SK-N-SH (cell line): Measurements from ENCODE around the gene ZXDC. TPM values are rescaled to one million over a fixed set of nuclear protein-coding genes. Genes with fewer than 3 reads are reported as not detected.

Experiments
- CTCF ChIA-PET: fragments of 300-600, 350-600 bp; formaldehyde crosslinking; extraction: SDS; loops from one replicate; lab custom pipeline; 2021; lab: Yijun Ruan, JAX
- POLR2A ChIA-PET: fragments of 350-600 bp; sonication (Branson Sonifier 250); formaldehyde crosslinking; extraction: SDS; loops from one replicate; lab custom pipeline; 2020; ENCODE audit warnings: antibody characterized with exemption, inconsistent platforms; lab: Yijun Ruan, JAX
- DNase-seq: peaks from one replicate; pipeline ENCODE4 v3.0.0; 2012
- H2AFZ ChIP-seq: fragments of 200-600 bp; sonication (generic); 2 replicates; pipeline ENCODE4 v1.8.1; 2016; ENCODE audit warnings: antibody characterized with exemption, mild to moderate bottlenecking, low read depth
- H3F3A ChIP-seq: fragments of 200-600 bp; sonication (generic); replicated peaks from 2 replicates; pipeline ENCODE3; 2016; ENCODE audit warnings: antibody characterized with exemption, mild to moderate bottlenecking; ENCODE audit not compliant: insufficient read depth
- H3K27ac ChIP-seq, 2 experiments: fragments of 200-500 bp in 1 of 2; fragments of 200-600 bp in 1 of 2; sonication (Bioruptor generic) in 1 of 2; sonication (generic), shearing (Covaris generic) in 1 of 2; 2 replicates each; pipeline versions ENCODE4 v1.5.1 to v1.6.1; 2014 to 2016; ENCODE audit warnings: low read depth in 2 of 2, inconsistent platforms in 1 of 2, low read length in 1 of 2, mild to moderate bottlenecking in 1 of 2, mixed read lengths in 1 of 2
- H3K27me3 ChIP-seq: fragments of 200-600 bp; sonication (generic), shearing (Covaris generic); 2 replicates; pipeline ENCODE4 v1.6.1; 2016; ENCODE audit warnings: mixed run types; ENCODE audit not compliant: insufficient read depth
- H3K36me3 ChIP-seq, 2 experiments: fragments of 200-500 bp in 1 of 2; fragments of 200-600 bp in 1 of 2; sonication (Bioruptor generic) in 1 of 2; sonication (generic) in 1 of 2; replicated peaks in 1 of 2; 2 replicates each; pipeline versions ENCODE3 to v1.5.1; 2014 to 2016; ENCODE audit warnings: low read length in 1 of 2, mild to moderate bottlenecking in 1 of 2; ENCODE audit not compliant: insufficient read depth in 2 of 2, control insufficient read depth in 1 of 2
- H3K4me1 ChIP-seq, 2 experiments: fragments of 200-500 bp in 1 of 2; fragments of 200-600 bp in 1 of 2; sonication (Bioruptor generic) in 1 of 2; sonication (generic), shearing (Covaris generic) in 1 of 2; 2 replicates each; pipeline versions ENCODE4 v1.5.1 to v1.6.1; 2014 to 2016; ENCODE audit warnings: low read depth in 1 of 2, low read length in 1 of 2, mixed run types in 1 of 2; ENCODE audit not compliant: insufficient read depth in 2 of 2, control insufficient read depth in 1 of 2
- H3K4me2 ChIP-seq: fragments of 200-600 bp; sonication (generic), shearing (Covaris generic); 2 replicates; pipeline ENCODE4 v1.6.1; 2017; ENCODE audit warnings: mixed run types
- H3K4me3 ChIP-seq, 2 experiments: fragments of 200-500 bp in 1 of 2; fragments of 200-600 bp in 1 of 2; sonication (Bioruptor generic) in 1 of 2; sonication (generic), shearing (Covaris generic) in 1 of 2; 2 replicates each; pipeline versions ENCODE4 v1.5.1 to v1.8.1; 2014 to 2016; ENCODE audit warnings: low read depth in 2 of 2, inconsistent platforms in 1 of 2, low read length in 1 of 2, mild to moderate bottlenecking in 1 of 2, mixed read lengths in 1 of 2, moderate library complexity in 1 of 2
- H3K79me2 ChIP-seq: fragments of 200-600 bp; sonication (generic); 2 replicates; pipeline ENCODE4 v1.8.1; 2017; ENCODE audit warnings: mild to moderate bottlenecking; ENCODE audit not compliant: insufficient read depth
- H3K9ac ChIP-seq: fragments of 200-600 bp; sonication (generic); 2 replicates; pipeline ENCODE4 v1.6.1; 2017; ENCODE audit warnings: mixed run types
- H3K9me2 ChIP-seq: fragments of 200-600 bp; sonication (generic); 2 replicates; pipeline ENCODE4 v1.6.1; 2017; ENCODE audit warnings: mixed run types
- H3K9me3 ChIP-seq: fragments of 200-600 bp; sonication (generic); 2 replicates; pipeline ENCODE4 v1.6.1; 2017; ENCODE audit warnings: mixed run types, mild to moderate bottlenecking, moderate library complexity
- H4K20me1 ChIP-seq: fragments of 200-600 bp; sonication (generic); 2 replicates; pipeline ENCODE4 v1.6.1; 2017; ENCODE audit warnings: mild to moderate bottlenecking, mixed run types; ENCODE audit not compliant: insufficient read depth
- CHD2 ChIP-seq: fragments of 150-350 bp; IDR thresholded peaks from 2 replicates; pipeline ENCODE4 v1.6.1; 2018; ENCODE audit warnings: low read length; ENCODE audit not compliant: partially characterized antibody
- FOSL2 ChIP-seq: IDR thresholded peaks from 2 replicates; pipeline ENCODE4 v1.4.0; 2012; ENCODE audit warnings: low read depth, mild to moderate bottlenecking, moderate library complexity, borderline replicate concordance
- GABPA ChIP-seq: IDR thresholded peaks from 2 replicates; pipeline ENCODE4 v1.4.0; 2012; ENCODE audit warnings: low read depth, mild to moderate bottlenecking
- MAX ChIP-seq: IDR thresholded peaks from 2 replicates; pipeline ENCODE4 v1.4.0; 2012; ENCODE audit warnings: low read depth
- MEF2A ChIP-seq: IDR thresholded peaks from 2 replicates; pipeline ENCODE4 v1.4.0; 2012; ENCODE audit warnings: low read depth, borderline replicate concordance
- NFIC ChIP-seq: IDR thresholded peaks from 2 replicates; pipeline ENCODE4 v1.4.0; 2012; ENCODE audit warnings: borderline replicate concordance
- PBX3 ChIP-seq: IDR thresholded peaks from 2 replicates; pipeline ENCODE4; 2012
- POLR2AphosphoS5 ChIP-seq: IDR thresholded peaks from 2 replicates; pipeline ENCODE4 v1.6.1; 2012; ENCODE audit warnings: low read depth, low read length
- SIN3A ChIP-seq: IDR thresholded peaks from 2 replicates; pipeline ENCODE4 v1.6.1; 2012; ENCODE audit warnings: low read depth, mild to moderate bottlenecking, low read length, moderate library complexity, borderline replicate concordance
- SMC3 ChIP-seq: IDR thresholded peaks from 2 replicates; pipeline ENCODE4 v1.6.1; 2012; ENCODE audit warnings: low read depth, low read length, improper control_type of control experiment
- TAF1 ChIP-seq: IDR thresholded peaks from 2 replicates; pipeline ENCODE4 v1.6.1; 2012; ENCODE audit warnings: low read depth, mild to moderate bottlenecking, low read length, moderate library complexity, borderline replicate concordance
- TEAD4 ChIP-seq: IDR thresholded peaks from 2 replicates; pipeline ENCODE4 v1.4.0; 2012; ENCODE audit warnings: mild to moderate bottlenecking, borderline replicate concordance; ENCODE audit not compliant: insufficient read depth
- USF2 ChIP-seq: fragments of 150-350 bp; IDR thresholded peaks from 2 replicates; pipeline ENCODE4 v1.6.1; 2017; ENCODE audit warnings: antibody characterized with exemption, low read length, low read depth, borderline replicate concordance
- YY1 ChIP-seq: IDR thresholded peaks from 2 replicates; pipeline ENCODE4 v1.4.0; 2012; ENCODE audit warnings: low read depth, mild to moderate bottlenecking
- WGBS: methylation state at CpG from one replicate; pipeline ENCODE4 v1.1.6; 2017; ENCODE audit warnings: low lambda C conversion rate; 5-methylcytosine and 5-hydroxymethylcytosine counted together
- polyA plus RNA-seq, 3 experiments: library from polyadenylated mRNA; depleted of rRNA; stranded (reverse); fragments of >200 nt; gene quantifications; 2 replicates each; pipeline ENCODE4 v1.2.3, GENCODE V29; 2012

Gene ZXDC
- polyA plus RNA-seq, 1 of the 3 experiments (the other 2 are of a cell fraction) = 8.5 TPM

- Histone ChIP-seq H3K4me3 (no peak overlapping the region), H3K4me1 (peaks cover 0 to 19% of the 10 kb centered on the region in 2 experiments; a peak in 1 of 4 replicates), H3K4me2 (no peak overlapping the region), H3K9me2 (no peaks in the 10 kb centered on the region), H3K27me3 (no peaks in the 10 kb centered on the region), H3K9me3 (no peaks in the 10 kb centered on the region), H3K79me2 (no peaks in the 10 kb centered on the region), H3K9ac (no peak overlapping the region), H4K20me1 (no peaks in the 10 kb centered on the region), H3F3A (no peaks in the 10 kb centered on the region), H3K27ac (no peak overlapping the region), H3K36me3 (peaks cover 4 to 15% of the 10 kb centered on the region in 2 experiments), H2AFZ (no peak overlapping the region)
- DNase-seq = no peak
- ChIA-PET POLR2A (no interaction called here), CTCF (interaction anchor here (1.6 kb wide), 1 partner anchor 311 kb away, joined by 4 read pairs; no protein-coding TSS in a partner anchor)
- 96% methylated on average over 4 of the region's 5 CpGs for WGBS
- TF ChIP-seq NFIC (no peak), POLR2AphosphoS5 (no peak), CHD2 (no peak), MAX (no peak), MEF2A (no peak), USF2 (no peak), GABPA (no peak), TEAD4 (no peak), FOSL2 (no peak), YY1 (no peak), TAF1 (no peak), PBX3 (no peak)
These were observed 30.2 kb downstream of the ZXDC start for GRCh38 chr3:126445506-126445905.

- peaks cover 4 to 9% of the 10 kb centered on the region in 2 experiments for H3K36me3 ChIP-seq
- TF ChIP-seq YY1 (no peak), SMC3 (no peak), SIN3A (no peak), POLR2AphosphoS5 (no peak)
- no peaks in the 10 kb centered on the region for H3K27me3 ChIP-seq
- H4K20me1 ChIP-seq = no peaks in the 10 kb centered on the region
- POLR2A ChIA-PET = no interaction called here
- peaks cover 0 to 19% of the 10 kb centered on the region in 2 experiments; a peak in 1 of 4 replicates for H3K4me1 ChIP-seq
- H3K9ac ChIP-seq = no peak overlapping the region
- 100% methylated on average over 3 of the region's 3 CpGs for whole genome bisulfite sequencing
- DNase-seq = no peak
- no peaks in the 10 kb centered on the region for H3F3A ChIP-seq
- no peak overlapping the region for H3K27ac ChIP-seq
- H3K4me2 ChIP-seq = no peak overlapping the region
- no peaks in the 10 kb centered on the region for H3K9me2 ChIP-seq
- H3K4me3 ChIP-seq = no peak overlapping the region
- no peak overlapping the region for H2AFZ ChIP-seq
- no peaks in the 10 kb centered on the region for H3K79me2 ChIP-seq
- no peaks in the 10 kb centered on the region for H3K9me3 ChIP-seq
- CTCF ChIA-PET = interaction anchor here (1.1 to 1.4 kb wide), 3 partner anchors 21 to 53 kb away, joined by 3 to 4 read pairs (median 3); no protein-coding TSS in a partner anchor
These were observed 32.8 kb downstream of the ZXDC start for GRCh38 chr3:126442856-126443242.
